GM18873 (cell line): Measurements from ENCODE around the gene INO80B.
A peak's percentile ranks its signal among the peaks of the same experiment; 100 is the strongest.
"Not testable (repeated sequence)": the region's sequence is repeated elsewhere in the genome, so short reads cannot be mapped to it uniquely, and the experiment has no call there.

Experiments used
- ATAC-seq: cut with Tn5 transposase; IDR thresholded peaks from one replicate; pipeline ENCODE4 v1.9.1; 2021; ENCODE audit warnings: mild to moderate bottlenecking, moderate library complexity, moderate number of reproducible peaks; ENCODE audit not compliant: unreplicated experiment, low FRiP score

INO80B gene

GRCh38 chr2:74454654-74455511 is at the start of gene INO80B:
TSS of gene INO80B (plus strand) at chr2:74455087. CDS start at chr2:74455117, 30 bp downstream.
- ATAC-seq, result peak; percentile 46

- no peak for ATAC-seq
Measured at GRCh38 chr2:74406035-74406434, 48.9 kb upstream of the INO80B start.

GRCh38 chr2:74407682-74408081 is 47.2 kb upstream of the INO80B start:
- no peak for ATAC-seq

GRCh38 chr2:74413001-74413698 is 41.7 kb upstream of the INO80B start:
- ATAC-seq, result no peak

- no peak for ATAC-seq
Measured at GRCh38 chr2:74414441-74414840, 40.4 kb upstream of the INO80B start.

GRCh38 chr2:74414881-74415761 is 39.8 kb upstream of the INO80B start:
- no peak for ATAC-seq

GRCh38 chr2:74415762-74416395 is 39.0 kb upstream of the INO80B start:
- no peak for ATAC-seq

- ATAC-seq, result no peak
Measured at GRCh38 chr2:74416778-74417177, 38.1 kb upstream of the INO80B start.

- no peak for ATAC-seq
Measured at GRCh38 chr2:74417197-74417596, 37.7 kb upstream of the INO80B start.

GRCh38 chr2:74417763-74418162 is 37.1 kb upstream of the INO80B start:
- ATAC-seq, result no peak

- ATAC-seq, result no peak
Measured at GRCh38 chr2:74418312-74418711, 36.6 kb upstream of the INO80B start.

- no peak for ATAC-seq
Measured at GRCh38 chr2:74419345-74419744, 35.5 kb upstream of the INO80B start.

- no peak for ATAC-seq
Measured at GRCh38 chr2:74420006-74420405, 34.9 kb upstream of the INO80B start.

GRCh38 chr2:74420443-74421103 is 34.3 kb upstream of the INO80B start:
- ATAC-seq, result not testable (repeated sequence)

GRCh38 chr2:74421221-74421870 is 33.5 kb upstream of the INO80B start, which contains the start of the genes C2orf81 and WDR54:
TSS of gene C2orf81 (minus strand) at chr2:74421619. CDS start at chr2:74421560, 59 bp downstream.
TSS of gene WDR54 (plus strand) at chr2:74421730. CDS start at chr2:74422154, 424 bp downstream.
- ATAC-seq, result peak; percentile 78

GRCh38 chr2:74423231-74424095 is 31.4 kb upstream of the INO80B start:
- no peak for ATAC-seq

GRCh38 chr2:74424139-74424992 is 30.5 kb upstream of the INO80B start:
- ATAC-seq, result no peak
